ENCODE measurements around the gene BSN.

The BSN gene

DNA sequence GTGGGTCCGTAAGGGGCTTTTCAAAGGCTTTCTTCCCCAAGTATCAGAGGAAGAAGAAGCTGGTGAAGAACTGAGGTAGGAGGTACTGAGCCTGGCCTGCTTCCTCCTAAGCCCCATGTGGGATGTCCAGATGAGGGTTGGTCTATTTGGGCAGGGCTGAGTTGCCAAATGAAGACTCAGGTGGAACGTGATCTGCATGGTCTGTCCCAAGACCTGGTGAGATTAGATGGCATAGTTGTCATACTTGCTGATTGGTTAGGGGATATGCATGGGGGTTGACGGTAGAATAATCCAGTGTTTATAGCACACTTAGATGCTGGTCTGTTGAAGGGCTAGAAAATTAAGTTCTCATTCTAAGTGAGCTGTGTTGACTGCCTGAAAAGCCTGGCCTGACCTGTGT lies 36.3 kb upstream of the BSN start:
- Histone ChIP-seq H3K79me2 (ENCODE audit: insufficient read depth, low read length) (peaks cover 8% of the 10 kb centered on the region), H3K9me3 (ENCODE audit: insufficient read depth, low read length, severe bottlenecking) (no peaks in the 10 kb centered on the region), H3K27ac (ENCODE audit: low read length) (no peak overlapping the region), H3K9ac (ENCODE audit: low read depth, low read length) (no peak overlapping the region), H4K20me1 (ENCODE audit: insufficient read depth, low read length) (peaks cover 14% of the 10 kb centered on the region), H3K4me1 (ENCODE audit: insufficient read depth, low read length) (no peaks in the 10 kb centered on the region), H3K4me3 (ENCODE audit: low read depth in 1 of 2, low read length in 2 of 2) (no peak overlapping the region), H3K36me3 (ENCODE audit: insufficient read depth, low read length) (peaks cover 51% of the 10 kb centered on the region), H3K4me2 (ENCODE audit: insufficient read depth, low read length) (no peak overlapping the region), H3K27me3 (ENCODE audit: insufficient read depth, low read length, poor library complexity) (no peaks in the 10 kb centered on the region), H2AFZ (ENCODE audit: low read depth, low read length) (no peak overlapping the region)
- TF ChIP-seq EZH2 (IDR thresholded peaks at IDR 0.05; ENCODE audit: borderline replicate concordance, low read depth, low read length, severe bottlenecking) = no peak
- TF ChIP-seq, protein P1, sequence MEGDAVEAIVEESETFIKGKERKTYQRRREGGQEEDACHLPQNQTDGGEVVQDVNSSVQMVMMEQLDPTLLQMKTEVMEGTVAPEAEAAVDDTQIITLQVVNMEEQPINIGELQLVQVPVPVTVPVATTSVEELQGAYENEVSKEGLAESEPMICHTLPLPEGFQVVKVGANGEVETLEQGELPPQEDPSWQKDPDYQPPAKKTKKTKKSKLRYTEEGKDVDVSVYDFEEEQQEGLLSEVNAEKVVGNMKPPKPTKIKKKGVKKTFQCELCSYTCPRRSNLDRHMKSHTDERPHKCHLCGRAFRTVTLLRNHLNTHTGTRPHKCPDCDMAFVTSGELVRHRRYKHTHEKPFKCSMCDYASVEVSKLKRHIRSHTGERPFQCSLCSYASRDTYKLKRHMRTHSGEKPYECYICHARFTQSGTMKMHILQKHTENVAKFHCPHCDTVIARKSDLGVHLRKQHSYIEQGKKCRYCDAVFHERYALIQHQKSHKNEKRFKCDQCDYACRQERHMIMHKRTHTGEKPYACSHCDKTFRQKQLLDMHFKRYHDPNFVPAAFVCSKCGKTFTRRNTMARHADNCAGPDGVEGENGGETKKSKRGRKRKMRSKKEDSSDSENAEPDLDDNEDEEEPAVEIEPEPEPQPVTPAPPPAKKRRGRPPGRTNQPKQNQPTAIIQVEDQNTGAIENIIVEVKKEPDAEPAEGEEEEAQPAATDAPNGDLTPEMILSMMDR (IDR thresholded peaks at IDR 0.05; ENCODE audit: borderline replicate concordance, extremely low read depth, low read length, poor library complexity, severe bottlenecking) = no peak
- ATAC-seq (ENCODE audit: insufficient read depth, low read depth) (no peak), DNase-seq (no peak)

DNA sequence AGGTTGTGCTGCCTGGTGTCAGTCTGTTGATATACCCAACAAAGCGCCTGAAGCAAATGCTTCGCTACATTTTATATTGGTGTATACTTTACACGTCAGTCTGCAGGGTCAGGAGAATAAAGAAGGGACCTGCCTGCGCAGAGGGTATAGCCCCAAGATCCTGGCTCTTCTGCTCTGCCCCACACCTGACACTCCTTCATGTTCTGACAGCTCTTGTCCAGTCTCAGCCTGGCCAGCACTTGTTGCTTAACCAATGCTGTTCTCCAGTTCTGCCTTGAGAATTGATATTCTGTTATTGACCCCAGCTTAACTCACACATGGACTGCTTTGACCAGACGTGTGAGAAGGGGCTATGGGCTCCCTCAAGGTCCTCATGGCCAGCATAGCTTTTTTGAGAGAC lies 35.8 kb upstream of the BSN start:
- Histone ChIP-seq H3K27ac (ENCODE audit: low read length) (no peak overlapping the region), H3K4me3 (ENCODE audit: low read depth in 1 of 2, low read length in 2 of 2) (no peak overlapping the region), H3K27me3 (ENCODE audit: insufficient read depth, low read length, poor library complexity) (no peaks in the 10 kb centered on the region), H4K20me1 (ENCODE audit: insufficient read depth, low read length) (peaks cover 14% of the 10 kb centered on the region), H3K79me2 (ENCODE audit: insufficient read depth, low read length) (peaks cover 8% of the 10 kb centered on the region), H3K9ac (ENCODE audit: low read depth, low read length) (no peak overlapping the region), H3K4me1 (ENCODE audit: insufficient read depth, low read length) (no peaks in the 10 kb centered on the region), H3K9me3 (ENCODE audit: insufficient read depth, low read length, severe bottlenecking) (no peaks in the 10 kb centered on the region), H3K36me3 (ENCODE audit: insufficient read depth, low read length) (peaks cover 51% of the 10 kb centered on the region), H2AFZ (ENCODE audit: low read depth, low read length) (no peak overlapping the region), H3K4me2 (ENCODE audit: insufficient read depth, low read length) (no peak overlapping the region)
- no peak for TF ChIP-seq EZH2 (IDR thresholded peaks at IDR 0.05; ENCODE audit: borderline replicate concordance, low read depth, low read length, severe bottlenecking)
- TF ChIP-seq, protein P1 (IDR thresholded peaks at IDR 0.05; ENCODE audit: borderline replicate concordance, extremely low read depth, low read length, poor library complexity, severe bottlenecking) = no peak
- ATAC-seq (ENCODE audit: insufficient read depth, low read depth) = no peak
- DNase-seq = no peak

DNA sequence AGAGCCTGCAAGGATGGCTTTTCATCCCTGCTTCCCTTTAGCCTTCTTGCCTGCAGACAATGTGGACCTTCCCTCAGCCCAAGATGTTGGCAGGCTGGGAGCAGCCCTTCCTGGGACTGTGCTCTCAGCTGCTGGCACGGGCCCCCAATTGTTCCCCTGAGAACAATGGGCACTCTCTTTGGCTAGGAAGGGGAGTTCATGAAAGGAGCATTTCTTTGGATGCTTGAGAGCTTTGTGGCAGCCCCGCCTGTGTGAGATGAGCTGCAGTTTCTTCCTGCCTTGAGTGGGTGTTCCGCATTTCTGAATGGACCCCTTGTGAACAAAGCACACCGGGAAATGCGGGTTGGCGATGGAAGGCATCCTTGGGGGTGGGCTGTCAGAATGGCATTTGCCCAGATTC lies 35.0 kb upstream of the BSN start:
- ATAC-seq (ENCODE audit: insufficient read depth, low read depth) = no peak
- no peak for DNase-seq
- H3K9ac ChIP-seq (ENCODE audit: low read depth, low read length) = no peak overlapping the region
- no peaks in the 10 kb centered on the region for H3K27me3 ChIP-seq (ENCODE audit: insufficient read depth, low read length, poor library complexity)
- peaks cover 13% of the 10 kb centered on the region for H3K79me2 ChIP-seq (ENCODE audit: insufficient read depth, low read length)
- H3K4me1 ChIP-seq (ENCODE audit: insufficient read depth, low read length) = no peaks in the 10 kb centered on the region
- H3K27ac ChIP-seq (ENCODE audit: low read length) = no peak overlapping the region
- no peak overlapping the region for H3K4me3 ChIP-seq (ENCODE audit: low read depth in 1 of 2, low read length in 2 of 2)
- no peak overlapping the region for H2AFZ ChIP-seq (ENCODE audit: low read depth, low read length)
- peaks cover 55% of the 10 kb centered on the region for H3K36me3 ChIP-seq (ENCODE audit: insufficient read depth, low read length)
- TF ChIP-seq EZH2 (IDR thresholded peaks at IDR 0.05; ENCODE audit: borderline replicate concordance, low read depth, low read length, severe bottlenecking) = no peak
- TF ChIP-seq, protein P1 (IDR thresholded peaks at IDR 0.05; ENCODE audit: borderline replicate concordance, extremely low read depth, low read length, poor library complexity, severe bottlenecking) = no peak
- no peak overlapping the region for H3K4me2 ChIP-seq (ENCODE audit: insufficient read depth, low read length)
- no peaks in the 10 kb centered on the region for H3K9me3 ChIP-seq (ENCODE audit: insufficient read depth, low read length, severe bottlenecking)
- H4K20me1 ChIP-seq (ENCODE audit: insufficient read depth, low read length) = peaks cover 14% of the 10 kb centered on the region

DNA sequence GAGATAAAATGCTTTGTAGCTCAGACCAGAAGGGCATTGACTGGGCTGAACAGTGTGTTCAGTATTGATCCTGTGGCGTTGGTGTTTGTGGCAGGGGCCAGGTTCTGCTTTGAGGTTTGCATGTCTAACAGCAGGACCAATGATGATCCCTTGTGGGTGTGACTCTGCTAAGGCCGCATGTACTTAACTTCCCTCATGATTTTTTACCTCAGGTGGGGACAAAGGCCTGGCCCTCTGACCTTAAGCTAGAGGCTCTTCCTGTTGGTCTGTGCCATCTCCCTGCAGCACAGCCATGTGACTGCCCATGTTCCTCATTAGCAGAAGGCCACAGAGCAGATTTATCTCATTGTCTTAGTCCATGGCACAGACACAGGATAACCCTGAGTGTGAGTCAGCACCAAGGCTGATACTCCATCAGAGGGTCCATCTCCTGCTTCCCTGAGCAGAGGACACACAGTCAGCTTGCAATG lies 34.3 kb upstream of the BSN start:
- H3K4me2 ChIP-seq (ENCODE audit: insufficient read depth, low read length) = no peak overlapping the region
- peaks cover 14% of the 10 kb centered on the region for H4K20me1 ChIP-seq (ENCODE audit: insufficient read depth, low read length)
- no peak overlapping the region for H2AFZ ChIP-seq (ENCODE audit: low read depth, low read length)
- no peak overlapping the region for H3K4me3 ChIP-seq (ENCODE audit: low read depth in 1 of 2, low read length in 2 of 2)
- TF ChIP-seq EZH2 (IDR thresholded peaks at IDR 0.05; ENCODE audit: borderline replicate concordance, low read depth, low read length, severe bottlenecking) = no peak
- TF ChIP-seq, protein P1 (IDR thresholded peaks at IDR 0.05; ENCODE audit: borderline replicate concordance, extremely low read depth, low read length, poor library complexity, severe bottlenecking) = no peak
- no peak for DNase-seq
- no peak overlapping the region for H3K9ac ChIP-seq (ENCODE audit: low read depth, low read length)
- H3K27ac ChIP-seq (ENCODE audit: low read length) = no peak overlapping the region
- H3K79me2 ChIP-seq (ENCODE audit: insufficient read depth, low read length) = peaks cover 13% of the 10 kb centered on the region
- no peaks in the 10 kb centered on the region for H3K4me1 ChIP-seq (ENCODE audit: insufficient read depth, low read length)
- no peaks in the 10 kb centered on the region for H3K27me3 ChIP-seq (ENCODE audit: insufficient read depth, low read length, poor library complexity)
- H3K36me3 ChIP-seq (ENCODE audit: insufficient read depth, low read length) = peaks cover 57% of the 10 kb centered on the region
- no peaks in the 10 kb centered on the region for H3K9me3 ChIP-seq (ENCODE audit: insufficient read depth, low read length, severe bottlenecking)
- no peak for ATAC-seq (ENCODE audit: insufficient read depth, low read depth)

Measured in DND-41 (cell line).